Naive thymus-derived CD4-positive, alpha-beta T cell (primary cell): ENCODE data around the gene DTHD1. TPM values are rescaled to one million over a fixed set of nuclear protein-coding genes. Genes with fewer than 3 reads are reported as not detected.

Experiments used
- polyA plus RNA-seq, 2 donors: library from polyadenylated mRNA; unstranded; fragments of 300-500 nt; fragmentation: Illumina TruSeq; gene quantifications; one replicate each; pipeline ENCODE4 v1.2.3, GENCODE V29; 2021
- total RNA-seq, 6 experiments: library from RNA in 5 of 6; stranded (reverse) in 5 of 6; gene quantifications; 1 replicate in 5 of 6; 2 replicates in 1 of 6; pipeline ENCODE4 v1.2.3 and lab custom pipeline; 2021 to 2026

The DTHD1 gene
- total and polyA plus RNA-seq, 7 experiments from 2014 or later, result 0.10 to 5.2 (median 0.72) TPM; not detected in 4

Other genes starting within 250 kb of the DTHD1 start
- 10 to 100 TPM; 39.7 to 78.5 (median 44.7) TPM for gene ARAP2, start 37.1 kb upstream of the DTHD1 start, total RNA-seq
- 10 to 100 TPM; 10.4 to 13.8 TPM for gene ARAP2, start 37.1 kb upstream of the DTHD1 start, polyA plus RNA-seq